Parathyroid adenoma (tissue), 2 donors: ENCODE results near the gene JUP.

Experiments
- H2AFZ ChIP-seq: fragments of 300-600 bp; sonication (generic); one replicate; pipeline ENCODE4 v1.7.0; 2017; ENCODE audit warnings: antibody characterized with exemption, mild to moderate bottlenecking
- H3K27ac ChIP-seq: fragments of 300-600 bp; sonication (generic); one replicate; pipeline ENCODE4 v1.7.0; 2017
- H3K27me3 ChIP-seq: fragments of 300-600 bp; sonication (generic); one replicate; pipeline ENCODE4 v1.7.0; 2017; ENCODE audit warnings: low read length; ENCODE audit not compliant: control insufficient read depth, insufficient read depth
- H3K36me3 ChIP-seq: fragments of 300-600 bp; sonication (generic); one replicate; pipeline ENCODE4 v1.7.0; 2017; ENCODE audit warnings: low read length; ENCODE audit not compliant: control insufficient read depth, insufficient read depth
- H3K4me1 ChIP-seq: fragments of 300-600 bp; sonication (generic); one replicate; pipeline ENCODE4 v1.7.0; 2017; ENCODE audit warnings: control low read depth
- H3K4me2 ChIP-seq: fragments of 300-600 bp; sonication (generic); one replicate; pipeline ENCODE4 v1.7.0; 2017; ENCODE audit warnings: low read length
- H3K4me3 ChIP-seq: fragments of 300-600 bp; sonication (generic); one replicate; pipeline ENCODE4 v1.7.0; 2017; ENCODE audit warnings: low read depth, low read length
- H3K79me2 ChIP-seq: fragments of 300-600 bp; sonication (generic); one replicate; pipeline ENCODE4 v1.7.0; 2017; ENCODE audit warnings: control low read depth
- H3K9ac ChIP-seq: fragments of 300-600 bp; sonication (generic); one replicate; pipeline ENCODE4 v1.7.0; 2017; ENCODE audit warnings: mild to moderate bottlenecking
- H3K9me3 ChIP-seq: fragments of 300-600 bp; sonication (generic); one replicate; pipeline ENCODE4 v1.7.0; 2017; ENCODE audit warnings: low read length; ENCODE audit not compliant: control insufficient read depth
- CTCF ChIP-seq: fragments of 300-600 bp; sonication (generic); IDR thresholded peaks from one replicate; pipeline ENCODE4 v1.7.0; 2017; ENCODE audit warnings: antibody characterized with exemption, mild to moderate bottlenecking
- donor health status: primary hyperparathyroidism.

The JUP gene

DNA sequence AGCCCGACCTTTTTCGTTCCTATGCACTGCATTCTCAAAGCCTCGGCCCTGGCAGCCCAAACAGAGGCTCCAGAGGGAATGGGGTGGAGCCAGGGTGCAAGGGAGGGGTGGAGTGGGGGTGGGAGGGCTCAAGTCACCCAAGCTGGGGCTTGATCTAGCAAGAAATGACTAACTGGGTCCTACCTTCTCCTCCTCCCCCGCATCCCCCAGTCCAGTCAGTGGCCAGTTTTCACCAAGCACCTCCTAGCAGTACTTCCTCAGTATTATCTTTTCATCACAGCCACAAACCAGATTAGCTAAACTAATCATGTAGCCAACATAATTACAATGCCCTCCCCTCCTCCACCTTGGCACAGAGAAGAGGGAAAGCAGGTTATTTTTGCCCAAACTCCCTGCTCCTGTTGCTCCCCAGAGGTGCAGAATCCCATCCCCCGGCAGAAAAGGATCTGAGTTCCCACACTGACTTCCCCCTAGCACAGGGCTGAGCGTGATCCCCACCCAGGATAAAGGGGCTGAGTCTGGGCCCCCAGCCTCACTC lies 2.2 kb downstream of the JUP start:
- Histone ChIP-seq H3K9me3 (no peaks in the 10 kb centered on the region), H3K27ac (no peak overlapping the region), H2AFZ (no peak overlapping the region), H3K79me2 (peaks cover 34% of the 10 kb centered on the region), H3K27me3 (no peaks in the 10 kb centered on the region), H3K4me2 (peak overlapping the region; percentile 92), H3K36me3 (no peaks in the 10 kb centered on the region), H3K4me1 (peaks cover 13% of the 10 kb centered on the region), H3K4me3 (peak overlapping the region; percentile 1), H3K9ac (no peak overlapping the region)
- no peak for TF ChIP-seq CTCF

DNA sequence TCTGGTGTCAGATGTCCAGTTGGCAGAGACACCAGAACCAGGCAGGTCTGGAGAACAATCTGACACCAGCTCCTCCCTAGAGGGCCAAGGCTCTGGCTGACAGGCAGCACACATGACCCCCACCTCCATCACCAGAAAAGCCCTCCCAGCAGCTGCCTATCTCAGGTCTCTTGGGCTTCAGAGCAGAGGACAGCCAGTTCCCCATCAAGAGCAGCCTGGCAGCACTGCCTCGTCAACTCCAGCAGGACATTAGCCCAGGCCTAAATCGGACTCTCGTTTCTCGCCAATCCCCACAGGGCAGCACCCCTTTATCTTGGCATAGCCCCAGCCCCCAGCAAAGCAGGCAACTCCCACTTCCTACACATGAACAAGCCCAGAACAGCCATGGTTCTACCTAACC lies 4.4 kb downstream of the JUP start:
- no peaks in the 10 kb centered on the region for H3K9me3 ChIP-seq

DNA sequence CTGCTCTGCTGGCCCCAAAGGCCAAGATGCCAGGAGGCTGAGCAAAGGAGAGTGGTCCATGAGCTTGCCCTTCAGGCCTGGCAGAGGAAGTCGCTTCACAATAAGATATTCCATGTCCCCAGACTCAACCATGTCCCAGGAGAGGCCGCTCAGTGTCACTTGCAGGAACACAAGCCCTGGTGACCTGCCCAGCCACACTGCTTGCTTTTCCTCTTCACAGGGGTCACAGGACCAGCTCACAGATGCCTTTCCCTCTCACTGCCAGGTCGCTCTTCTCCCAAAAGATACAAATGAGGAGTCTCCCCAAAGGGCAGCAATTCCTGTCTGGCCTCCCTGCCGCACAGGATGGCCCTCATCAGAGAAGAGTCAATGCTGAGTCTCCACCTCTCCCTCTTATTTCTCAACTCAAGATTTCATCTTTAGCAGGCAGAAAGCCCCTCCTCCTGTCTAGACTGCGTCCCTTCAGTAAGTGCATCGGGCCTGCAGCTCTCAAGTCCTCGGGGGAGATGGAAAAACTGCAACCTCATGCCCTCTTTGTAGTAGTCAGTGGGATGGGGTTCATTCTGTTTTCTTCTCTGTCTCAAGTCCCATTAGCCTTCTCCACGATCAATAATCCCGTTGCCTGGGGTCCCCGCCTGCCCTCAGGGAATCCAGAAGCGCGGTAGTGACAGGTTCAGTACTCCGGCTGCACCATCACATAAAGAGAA lies 5.0 kb downstream of the JUP start:
- TF ChIP-seq CTCF, result no peak
- Histone ChIP-seq H3K4me2 (no peak overlapping the region), H3K4me3 (no peak overlapping the region), H3K9me3 (no peaks in the 10 kb centered on the region), H3K36me3 (no peaks in the 10 kb centered on the region), H3K27ac (peak overlapping the region; percentile 22), H2AFZ (no peak overlapping the region), H3K4me1 (peaks cover 12% of the 10 kb centered on the region), H3K79me2 (peaks cover 35% of the 10 kb centered on the region), H3K27me3 (no peaks in the 10 kb centered on the region), H3K9ac (no peak overlapping the region)

More for the DNA sequence above, 4.4 kb downstream of the JUP start:
- Histone ChIP-seq H2AFZ (no peak overlapping the region), H3K36me3 (no peaks in the 10 kb centered on the region), H3K27ac (peak overlapping the region; percentile 22), H3K4me2 (no peak overlapping the region), H3K4me3 (no peak overlapping the region), H3K79me2 (peaks cover 34% of the 10 kb centered on the region), H3K4me1 (peaks cover 14% of the 10 kb centered on the region), H3K27me3 (no peaks in the 10 kb centered on the region), H3K9ac (no peak overlapping the region)
- no peak for TF ChIP-seq CTCF

- Histone ChIP-seq H3K27me3 (no peaks in the 10 kb centered on the region), H3K36me3 (no peaks in the 10 kb centered on the region), H3K9me3 (no peaks in the 10 kb centered on the region), H3K27ac (no peak overlapping the region), H3K4me1 (peaks cover 12% of the 10 kb centered on the region), H3K4me2 (no peak overlapping the region), H3K79me2 (peaks cover 32% of the 10 kb centered on the region), H2AFZ (no peak overlapping the region), H3K9ac (no peak overlapping the region), H3K4me3 (no peak overlapping the region)
- TF ChIP-seq CTCF, result no peak
These were observed 6.6 kb downstream of the JUP start for GRCh38 chr17:41779954-41780353.
